ENCODE measurements around the gene NACA2.
"Not testable (repeated sequence)": the region's sequence is repeated elsewhere in the genome, so short reads cannot be mapped to it uniquely, and the experiment has no call there.

NACA2 gene

DNA sequence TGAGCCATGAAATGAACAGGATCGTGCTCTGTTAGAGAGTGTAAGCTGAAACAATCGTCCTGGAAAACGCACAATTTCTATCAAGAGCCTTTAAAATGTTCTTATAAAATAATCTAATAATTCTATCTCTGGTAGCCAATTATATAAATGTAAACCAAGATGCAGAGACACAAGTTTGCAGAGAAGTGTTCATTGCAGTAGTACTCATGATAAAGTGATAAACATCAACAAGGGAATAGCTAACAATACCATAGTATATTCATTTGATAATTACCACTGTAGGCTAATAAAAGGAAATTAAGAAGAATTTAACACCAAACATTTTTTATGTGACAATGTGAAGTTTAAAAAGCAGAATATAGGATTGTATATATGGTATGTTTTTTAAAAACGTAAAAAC, 12.4 kb downstream of the NACA2 start:
- no peak for DNase-seq

DNA sequence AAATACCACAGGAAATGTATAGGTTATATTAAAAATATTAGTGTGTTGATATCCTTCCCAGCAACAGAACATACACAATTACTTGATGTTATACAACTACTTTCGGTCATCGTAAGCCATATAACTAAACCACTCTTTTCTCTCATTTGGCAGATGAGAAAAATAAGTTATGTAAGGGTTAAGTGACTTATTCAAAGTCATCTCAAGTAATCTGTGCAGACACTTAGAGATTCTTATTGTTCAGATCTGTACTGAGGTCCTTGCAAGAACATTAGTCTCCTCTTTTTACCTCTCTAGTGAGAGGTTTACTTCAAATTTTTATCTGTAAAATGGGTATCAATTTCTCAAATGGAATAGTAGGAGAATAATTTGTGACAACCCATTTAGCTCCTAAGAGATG, 15.0 kb downstream of the NACA2 start:
- DNase-seq, result no peak

DNA sequence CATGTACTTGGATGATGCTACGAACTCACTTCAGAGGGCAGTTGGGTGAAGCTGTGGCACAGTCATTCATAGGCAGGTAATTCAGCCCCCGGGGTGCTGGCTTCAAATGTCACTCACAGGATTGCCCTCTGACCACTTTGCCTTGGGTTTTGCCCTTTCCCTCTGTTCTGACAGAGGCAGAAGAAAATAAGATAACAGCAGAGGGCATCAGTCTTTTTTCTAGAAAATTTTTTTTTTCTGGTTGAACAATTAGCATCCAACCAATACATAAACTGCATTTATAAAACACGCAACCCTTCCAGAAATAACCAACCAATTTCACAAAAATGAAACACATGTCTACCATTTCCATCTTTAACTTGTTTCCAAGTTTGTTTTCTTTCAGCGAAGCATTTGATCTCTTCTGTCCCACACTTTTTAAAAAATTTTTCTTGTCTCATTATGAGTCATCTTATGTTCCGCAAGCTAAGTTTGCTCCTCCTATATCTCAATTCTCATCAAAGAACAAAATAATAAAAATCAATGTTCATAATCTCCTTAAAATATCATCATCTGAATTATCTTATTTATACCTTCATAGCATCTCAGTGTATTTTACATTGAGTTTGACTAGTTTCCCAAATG, 15.6 kb downstream of the NACA2 start:
- no peak for DNase-seq

DNA sequence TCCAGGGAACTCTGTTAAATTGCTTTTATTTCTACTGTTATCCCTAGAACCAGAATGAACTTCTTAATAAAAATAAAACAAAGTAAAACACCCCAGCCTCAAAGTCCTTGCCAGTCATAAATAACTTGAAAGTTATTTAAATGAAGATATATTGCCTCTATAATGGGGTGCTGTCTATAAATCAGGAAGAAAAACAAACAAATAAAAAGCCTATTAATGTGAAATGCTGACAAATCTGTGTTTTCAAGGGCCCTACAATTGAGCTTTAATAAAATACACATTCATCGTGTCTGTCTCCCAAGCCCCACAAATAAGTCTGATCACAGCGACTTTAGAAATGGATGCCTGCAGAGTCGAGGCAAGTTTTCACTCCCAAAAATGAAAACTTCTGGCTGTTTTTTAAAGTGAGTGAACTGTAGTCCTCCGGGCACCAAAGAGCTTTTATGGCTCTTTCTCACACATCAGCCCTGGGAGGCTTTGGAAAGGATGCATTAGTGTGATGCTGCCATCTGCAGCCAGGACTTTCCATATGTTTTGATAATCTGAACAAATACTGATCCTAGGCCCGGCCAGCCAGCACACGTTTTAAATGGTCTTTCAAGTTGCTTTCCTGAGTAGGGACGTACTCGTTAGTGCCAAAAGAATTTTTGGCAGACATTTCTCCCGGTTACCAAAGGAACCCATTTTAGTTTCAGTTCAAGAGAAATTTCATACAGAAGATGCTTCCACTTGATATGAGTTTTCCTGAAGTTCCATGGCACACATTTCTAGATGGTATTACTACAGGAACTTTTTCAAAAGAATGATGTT, 16.3 kb downstream of the NACA2 start:
- DNase-seq, result peak in 6 of 56 donors; percentile 0 to 26 (median 2)

DNA sequence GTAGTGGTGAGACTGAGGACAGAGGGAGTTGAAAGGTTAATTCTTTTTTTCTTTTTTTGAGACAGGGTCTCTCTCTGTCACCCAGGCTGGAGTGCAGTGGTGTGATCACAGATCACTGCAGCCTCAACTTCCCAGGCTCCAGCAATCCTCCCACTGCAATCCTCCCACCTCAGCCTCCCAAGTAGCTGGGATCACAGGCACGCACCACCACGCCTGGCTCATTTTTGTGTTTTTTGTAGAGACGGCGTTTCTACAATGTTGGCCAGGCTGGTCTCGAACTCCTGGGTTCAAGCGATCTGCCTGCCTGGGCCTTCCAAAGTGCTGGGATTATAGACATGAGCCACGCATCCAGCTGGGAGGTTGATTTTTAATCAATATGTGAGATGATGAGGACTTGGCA, 18.5 kb downstream of the NACA2 start:
- not testable (repeated sequence) for DNase-seq

DNA sequence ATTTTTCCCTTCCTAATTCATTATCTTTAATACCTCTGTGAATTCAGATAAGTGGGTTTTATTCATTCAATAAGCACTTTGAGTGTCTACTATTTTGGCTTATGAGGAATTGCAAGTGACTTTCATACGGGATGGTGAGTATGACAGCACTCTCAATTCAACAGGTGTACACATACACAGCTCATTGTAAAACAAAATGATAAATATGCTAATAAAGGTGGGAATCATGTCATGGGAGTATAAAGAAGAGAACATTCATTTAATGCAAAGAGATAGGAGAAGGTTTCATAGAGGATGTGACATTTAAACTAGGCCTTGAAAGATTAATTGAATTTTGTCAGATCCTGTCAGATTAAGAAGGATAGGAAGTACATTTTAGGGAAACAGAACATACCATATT, 19.4 kb downstream of the NACA2 start:
- no peak for DNase-seq

DNA sequence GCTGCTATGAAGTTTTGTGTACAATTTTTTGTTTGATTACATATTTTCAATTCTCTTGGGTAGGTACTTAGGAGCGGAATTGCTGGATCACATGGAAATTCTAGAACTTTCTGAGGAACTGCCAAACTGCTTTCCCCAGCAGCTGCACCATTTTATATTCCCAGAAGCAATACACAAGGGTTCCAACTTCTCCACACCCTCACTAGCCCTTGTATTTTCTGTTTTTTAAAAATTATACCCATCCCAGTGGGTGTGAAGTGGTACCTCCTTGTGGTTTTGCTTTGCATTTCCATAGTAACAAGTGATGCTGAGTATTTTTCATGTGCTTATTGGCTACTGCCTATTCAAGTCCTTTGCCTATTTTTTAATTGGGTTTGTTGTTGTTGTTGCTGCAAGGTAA, 20.9 kb downstream of the NACA2 start:
- no peak for DNase-seq

DNA sequence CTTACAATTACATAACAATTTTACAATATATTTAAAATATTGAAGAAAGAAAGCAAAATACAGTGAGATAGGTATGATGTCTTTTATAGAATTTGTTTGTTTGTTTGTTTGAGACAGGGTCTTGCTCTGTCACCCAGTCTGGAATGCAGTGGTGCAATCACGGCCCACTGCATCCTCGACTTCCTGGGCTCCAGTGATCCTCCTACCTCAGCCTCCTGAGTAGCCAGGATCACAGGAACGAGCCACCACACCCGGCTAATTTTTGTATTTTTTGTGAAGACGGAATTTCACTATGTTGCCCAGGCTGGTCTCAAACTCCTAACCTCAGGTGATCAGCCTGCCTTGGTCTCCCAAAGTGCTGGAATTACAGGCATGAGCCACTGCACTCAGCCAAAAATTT, 21.5 kb downstream of the NACA2 start:
- not testable (repeated sequence) for DNase-seq

DNA sequence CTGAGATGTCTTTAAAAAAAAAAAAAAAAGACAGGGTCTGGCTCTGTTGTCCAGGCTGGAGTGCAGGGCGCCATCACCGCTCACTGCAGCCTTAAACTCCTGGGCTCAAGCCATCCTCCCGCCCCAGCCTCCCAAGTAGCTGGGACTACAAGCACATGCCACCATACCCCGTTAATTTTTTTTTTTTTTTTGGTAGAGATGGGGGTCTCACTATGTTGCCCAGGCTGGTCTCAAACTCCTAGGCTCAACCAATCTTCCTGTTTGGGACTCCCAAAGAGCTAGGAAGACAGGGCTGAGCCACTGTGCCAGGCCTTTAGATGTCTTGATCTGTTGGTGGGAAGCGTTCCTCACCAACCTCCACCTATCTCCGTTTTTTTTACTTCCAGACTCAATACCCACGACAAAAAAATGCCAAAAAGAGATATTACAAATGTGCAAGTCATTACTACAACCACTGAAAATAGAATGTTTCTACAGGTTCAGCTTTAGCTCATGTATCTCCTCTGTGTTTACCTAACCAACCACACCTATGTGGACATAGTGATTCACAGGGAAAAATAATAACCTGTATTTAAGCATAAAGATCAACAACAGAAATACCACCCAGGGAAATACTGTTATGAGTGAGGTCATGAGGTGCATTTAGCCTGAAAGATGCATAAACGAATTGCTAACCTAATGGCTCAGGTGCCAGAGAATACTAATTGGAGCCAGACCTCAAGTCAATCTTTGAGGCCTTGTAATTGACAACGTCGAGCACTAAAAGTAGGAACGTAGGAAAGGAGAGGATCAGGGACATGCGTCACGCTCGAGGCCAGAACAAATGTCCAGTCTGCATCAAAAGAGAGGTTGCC, 22.6 kb downstream of the NACA2 start:
- DNase-seq, result no peak

DNA sequence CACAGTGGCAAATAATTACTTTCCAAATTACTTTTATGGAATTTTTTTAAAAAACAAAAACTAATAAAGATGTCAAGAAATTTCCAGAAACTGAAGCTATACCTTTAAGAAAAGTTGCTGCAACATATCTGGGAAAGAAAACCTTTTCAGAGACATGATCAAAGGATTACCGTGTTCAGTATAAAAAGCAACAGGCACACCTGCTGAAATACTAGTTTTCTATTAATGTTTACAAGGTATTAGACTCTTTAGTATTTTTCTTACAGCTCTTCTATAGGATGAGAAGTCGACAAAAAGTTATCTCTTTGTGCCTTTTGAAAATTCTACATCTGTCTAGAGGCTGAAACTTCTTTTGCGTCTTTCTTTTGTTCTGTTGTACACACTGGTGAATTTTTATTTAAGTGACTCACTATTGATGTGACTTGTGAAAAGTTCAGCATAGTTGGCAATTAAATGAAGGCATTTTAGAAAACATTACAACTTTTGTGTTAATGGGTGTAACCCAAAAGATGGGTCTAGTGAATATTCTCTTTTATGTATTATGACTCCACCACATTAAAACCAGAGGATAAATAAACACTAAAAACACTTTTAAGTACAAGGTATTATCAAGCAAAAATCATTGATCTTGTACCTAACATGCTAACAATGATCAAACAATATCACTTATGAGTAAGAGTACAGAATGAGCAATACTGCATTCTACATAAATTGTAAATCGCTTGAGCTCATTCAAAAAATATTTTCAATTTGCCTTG, 23.8 kb downstream of the NACA2 start:
- no peak for DNase-seq

DNA sequence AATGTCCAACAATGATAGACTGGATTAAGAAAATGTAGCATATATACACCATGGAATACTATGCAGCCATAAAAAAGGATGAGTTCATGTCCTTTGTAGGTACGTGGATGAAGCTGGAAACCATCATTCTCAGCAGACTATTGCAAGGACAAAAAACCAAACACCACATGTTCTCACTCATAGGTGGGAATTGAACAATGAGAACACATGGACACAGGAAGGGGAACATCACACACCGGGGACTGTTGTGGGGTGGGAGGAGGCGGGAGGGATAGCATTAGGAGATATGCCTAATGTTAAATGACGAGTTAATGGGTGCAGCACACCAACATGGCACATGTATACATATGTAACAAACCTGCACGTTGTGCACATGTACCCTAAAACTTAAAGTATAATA, 24.6 kb downstream of the NACA2 start:
- not testable (repeated sequence) for DNase-seq

DNA sequence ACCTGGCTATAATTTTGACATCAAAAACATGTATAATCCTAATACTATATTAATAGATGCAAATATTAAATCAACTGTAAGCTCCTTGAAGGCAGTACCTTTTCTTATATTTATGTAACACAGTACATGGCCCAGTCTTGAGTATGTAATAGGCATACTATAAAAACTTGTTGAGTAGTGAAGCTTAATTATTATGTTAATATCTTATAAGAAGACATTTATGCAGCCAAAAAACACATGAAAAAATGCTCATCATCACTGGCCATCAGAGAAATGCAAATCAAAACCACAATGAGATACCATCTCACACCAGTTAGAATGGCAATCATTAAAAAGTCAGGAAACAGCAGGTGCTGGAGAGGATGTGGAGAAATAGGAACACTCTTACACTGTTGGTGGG, 25.2 kb downstream of the NACA2 start:
- DNase-seq, result not testable (repeated sequence)

DNA sequence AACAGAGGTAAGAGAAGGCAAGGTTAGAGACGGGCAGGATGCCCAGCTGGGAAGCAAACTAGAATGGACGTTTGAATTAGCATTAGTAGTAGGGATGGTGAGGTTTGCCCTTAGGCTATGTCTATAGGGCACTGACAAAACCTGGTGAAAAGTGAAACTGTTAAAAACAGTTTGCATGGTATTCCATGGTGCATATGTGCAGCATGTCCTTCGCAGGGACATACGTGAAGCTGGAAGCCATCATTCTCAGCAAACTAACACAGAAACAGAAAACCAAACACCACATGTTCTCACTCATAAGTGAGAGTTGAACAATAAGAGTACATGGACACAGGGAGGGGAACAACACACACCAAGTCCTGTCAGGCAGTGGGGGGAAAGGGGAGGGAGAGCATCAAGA, 25.8 kb downstream of the NACA2 start:
- no peak for DNase-seq

DNA sequence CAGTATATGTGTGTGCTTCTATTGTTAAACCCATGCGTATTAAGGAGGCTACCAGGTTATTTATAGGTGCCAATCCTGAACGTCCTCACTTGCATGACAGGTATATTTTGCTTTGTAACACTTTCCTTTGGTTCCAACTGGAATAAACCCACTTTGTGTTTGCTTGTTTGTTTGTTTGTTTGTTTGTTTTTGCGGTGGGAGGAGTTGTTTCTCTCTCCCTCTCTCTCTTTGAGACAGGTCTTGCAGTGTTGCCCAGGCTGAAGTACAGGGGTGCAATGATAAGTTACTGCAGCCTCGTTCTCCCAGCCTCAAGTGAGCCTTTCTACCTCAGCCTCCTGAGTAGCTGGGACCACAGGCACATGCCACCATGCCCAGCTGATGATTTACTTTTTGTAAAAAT, 28.7 kb downstream of the NACA2 start:
- no peak for DNase-seq

DNA sequence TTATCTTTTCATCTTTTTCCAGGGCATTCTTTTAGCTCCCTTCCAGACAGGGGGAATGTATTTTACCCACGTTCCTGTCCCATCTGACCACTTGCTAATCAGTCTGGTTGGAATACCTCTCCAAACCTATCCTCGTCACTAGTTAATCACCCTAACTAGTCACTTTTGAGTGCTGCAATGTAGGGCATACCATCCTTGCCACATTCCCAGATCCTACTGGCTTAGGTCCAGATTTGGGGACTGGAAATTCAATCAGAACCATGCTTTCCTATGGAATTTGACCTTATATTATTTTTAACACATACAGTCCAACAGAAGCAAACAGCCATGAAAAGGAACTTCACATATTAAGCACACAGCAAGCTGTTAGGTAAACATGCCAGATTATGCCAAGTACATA, 29.7 kb downstream of the NACA2 start:
- no peak for DNase-seq

DNA sequence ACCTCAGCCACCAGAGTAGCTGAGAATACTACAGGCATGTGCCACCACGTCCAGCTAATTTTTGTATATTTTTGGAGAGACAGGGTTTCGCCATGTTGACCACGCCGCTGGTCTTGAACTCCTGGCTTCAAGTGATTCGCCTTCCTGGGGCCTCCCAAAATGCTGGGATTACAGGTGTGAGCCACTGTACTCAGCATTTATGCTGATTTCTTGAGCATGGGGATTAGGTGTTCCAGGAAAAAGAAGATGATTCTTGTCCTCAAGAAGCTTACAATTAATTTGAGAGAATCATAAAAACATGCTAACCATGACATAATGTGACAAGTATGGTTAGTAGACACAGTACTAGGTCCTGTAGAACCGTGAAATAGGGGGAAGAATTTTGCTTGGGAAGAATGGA, 30.9 kb downstream of the NACA2 start:
- DNase-seq, result no peak

DNA sequence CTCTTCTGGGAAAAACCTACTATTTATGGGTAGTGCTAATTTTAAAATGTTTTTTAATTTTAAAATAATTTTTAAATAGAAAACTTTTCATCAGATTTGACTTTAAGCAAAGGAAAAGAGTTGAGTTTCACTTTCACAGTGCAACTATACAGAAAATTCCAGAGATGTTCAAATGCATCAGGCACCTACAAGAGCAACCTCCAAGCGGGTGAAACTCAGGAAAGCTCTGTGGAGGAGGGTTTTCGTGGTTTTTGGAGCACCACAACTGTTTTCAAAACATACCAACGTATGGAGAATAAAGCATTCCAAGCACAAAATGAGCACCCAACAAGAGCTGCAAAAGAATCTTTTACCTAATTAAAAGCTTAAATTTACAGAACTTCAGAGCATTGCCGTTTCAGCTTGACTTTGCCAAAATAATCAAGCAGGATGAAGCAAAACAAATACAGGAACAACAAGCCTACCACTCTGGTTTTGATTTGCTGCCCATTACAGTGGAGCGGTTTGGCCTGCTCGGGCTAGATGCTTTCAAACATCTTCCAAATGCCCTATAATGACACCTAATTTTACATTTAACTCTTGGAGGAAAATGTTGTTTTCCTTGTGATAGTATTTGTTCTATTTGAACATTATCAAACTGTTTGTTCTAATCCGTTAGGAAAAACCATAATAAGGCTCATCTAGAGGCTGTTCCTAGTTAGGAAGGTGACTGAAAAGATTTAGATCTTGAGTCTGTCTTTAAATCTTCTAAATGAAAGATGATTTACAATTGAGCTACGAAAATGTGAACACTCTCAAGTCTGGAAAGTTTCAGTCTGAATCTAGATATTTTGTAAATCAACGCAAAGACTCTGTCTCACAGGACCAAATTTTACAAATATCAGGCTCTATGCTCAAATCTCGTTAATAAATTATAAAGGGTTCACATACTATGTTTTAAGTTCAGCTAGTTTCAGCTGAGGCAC, 34.5 kb downstream of the NACA2 start:
- no peak for DNase-seq

DNA sequence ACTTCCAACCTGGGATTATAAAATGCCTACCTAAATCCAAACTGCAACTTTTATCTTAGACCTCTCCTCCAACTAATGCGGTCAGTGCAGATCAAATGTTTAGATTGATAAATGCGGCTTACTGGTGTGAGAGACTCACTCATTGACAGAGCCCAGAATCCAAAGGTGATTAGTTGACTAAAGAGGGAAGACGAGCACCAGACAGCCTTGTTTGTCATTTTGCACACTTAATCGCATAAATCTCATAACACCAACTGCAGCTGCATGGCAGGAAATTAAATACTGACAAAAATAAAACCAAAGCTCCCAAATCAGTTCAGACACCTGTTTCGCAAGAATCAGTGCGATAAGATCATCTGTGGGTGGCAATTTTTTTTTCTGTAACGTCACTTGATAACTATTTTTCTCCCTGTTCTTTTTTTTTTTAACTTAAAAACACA, 35.9 kb downstream of the NACA2 start:
- no peak for DNase-seq

DNA sequence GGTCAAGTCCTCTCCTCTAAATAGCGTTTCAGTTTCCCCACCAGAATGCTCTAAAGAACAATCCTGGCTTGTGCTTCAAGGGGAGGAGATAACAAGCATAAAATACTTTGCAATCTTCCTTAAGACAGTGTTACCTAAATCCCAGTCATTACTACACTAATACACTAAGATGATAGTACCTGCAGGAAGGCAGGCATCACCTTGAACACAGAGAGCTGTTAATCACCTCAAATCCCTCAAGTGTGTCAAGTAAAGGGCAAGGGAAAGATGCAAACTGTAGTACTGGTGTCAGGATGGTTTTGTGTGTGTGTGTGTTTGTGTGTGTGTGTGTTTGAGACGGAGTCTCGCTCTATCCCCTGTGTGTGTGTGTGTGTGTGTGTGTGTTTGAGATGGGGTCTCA, 36.8 kb downstream of the NACA2 start:
- no peak for DNase-seq

DNA sequence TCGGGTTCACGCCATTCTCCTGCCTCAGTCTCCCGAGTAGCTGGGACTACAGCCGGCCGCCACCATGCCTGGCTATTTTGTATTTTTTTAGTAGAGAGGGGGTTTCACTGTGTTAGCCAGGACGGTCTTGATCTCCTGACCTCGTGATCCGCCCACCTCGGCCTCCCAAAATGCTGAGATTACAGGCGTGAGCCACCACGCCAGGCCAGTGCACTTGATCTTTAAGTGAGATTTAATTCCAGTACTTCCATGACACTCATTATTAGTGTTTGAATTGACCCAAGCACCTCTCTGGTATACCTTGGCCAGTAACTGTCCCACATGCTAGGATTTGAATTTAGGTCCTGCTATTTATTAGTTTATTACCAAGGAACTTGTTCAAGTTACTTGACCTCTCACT, 38.5 kb downstream of the NACA2 start:
- not testable (repeated sequence) for DNase-seq
